H1 (cell line): Measurements from ENCODE around the gene AHR. TPM values are rescaled to one million over a fixed set of nuclear protein-coding genes. Genes with fewer than 3 reads are reported as not detected.

Experiments
- FOSL1 ChIP-seq: IDR thresholded peaks from 2 replicates; pipeline ENCODE4 v1.6.1; 2011; ENCODE audit warnings: mild to moderate bottlenecking, low read depth, low read length, moderate library complexity; ENCODE audit not compliant: insufficient read depth
- JUND ChIP-seq: IDR thresholded peaks from 2 replicates; pipeline ENCODE4 v1.6.1; 2011; ENCODE audit warnings: mild to moderate bottlenecking, improper control_type of control experiment, low read length
- KDM1A ChIP-seq: fragments of 200-600, 300-600 bp; sonication (generic); IDR thresholded peaks from 2 replicates; pipeline ENCODE4 v1.7.1; 2016; ENCODE audit warnings: mild to moderate bottlenecking, low read length, borderline replicate concordance
- polyA plus RNA-seq, 7 experiments: library from polyadenylated mRNA; depleted of rRNA in 3 of 7; stranded (reverse) in 5 of 7; unstranded in 2 of 7; fragments of >200 nt in 5 of 7; fragments of 200-250 nt in 2 of 7; gene quantifications; 1 replicate in 5 of 7; 2 replicates in 1 of 7; 4 replicates in 1 of 7; pipeline versions ENCODE4 v1.2.1 to v1.2.3, GENCODE V29; 2011 to 2013; ENCODE audit warnings: missing spikeins in 2 of 7, mixed read lengths in 2 of 7
- total RNA-seq: library from RNA; stranded (reverse); fragmentation: NEBNext Ultra II Directional; extraction: Animal tissue kit (Norgen Biotek cat#: 25700); gene quantifications from 2 replicates; pipeline ENCODE4 v1.2.1, GENCODE V29; 2021

AHR gene
- total and polyA plus RNA-seq, 2 of the 8 experiments (the other 6 are each of a cell fraction or from before 2014, with no cell fraction given) = 1.4 to 9.7 TPM

DNA sequence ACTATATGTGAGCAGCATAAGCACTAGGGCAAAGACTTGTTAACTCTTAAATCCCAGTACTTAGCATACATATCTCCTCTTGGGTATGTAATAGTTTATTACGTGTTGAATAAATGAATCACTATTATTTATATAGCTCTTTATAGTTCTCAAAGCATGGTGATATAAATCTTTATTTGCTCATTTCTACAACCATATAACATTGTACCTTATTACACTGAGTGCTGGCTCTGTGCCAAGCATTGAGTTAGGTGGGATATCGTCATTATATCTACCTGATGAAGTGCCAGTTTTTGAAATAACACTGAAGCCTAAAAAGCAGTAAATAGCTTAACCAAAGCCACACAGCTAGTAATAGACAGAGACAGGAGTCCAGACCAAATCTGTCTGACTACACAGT lies 27.9 kb downstream of the AHR start (continued):
- TF ChIP-seq FOSL1 = no peak
- TF ChIP-seq JUND = no peak
- no peak for TF ChIP-seq KDM1A
